ENCODE data around the gene NRROS.

NRROS gene

DNA sequence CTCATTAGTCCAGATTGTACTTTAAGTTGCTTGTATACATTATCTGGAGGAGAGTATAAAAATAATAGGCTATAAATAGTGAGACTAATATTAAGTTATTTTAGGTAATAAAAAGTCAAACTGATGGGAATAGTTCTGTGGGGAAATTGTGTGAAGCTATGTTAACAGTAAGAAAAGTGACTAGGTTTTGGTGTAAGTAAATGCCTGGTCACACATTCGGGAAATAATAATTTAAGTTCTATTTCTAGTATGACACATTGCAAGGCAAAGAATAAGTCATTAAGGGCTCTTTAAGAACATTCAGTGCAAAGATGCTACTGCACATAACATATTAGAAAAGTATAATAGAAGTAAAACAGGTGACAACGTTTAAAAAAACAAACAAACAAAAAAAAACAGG is 18.8 kb upstream of the NRROS start:
- Histone ChIP-seq H3K9ac (ENCODE audit: low read depth, low read length, poor library complexity, severe bottlenecking) (no peak overlapping the region), H3K27me3 (ENCODE audit: insufficient read depth, low read length, poor library complexity, severe bottlenecking) (no peaks in the 10 kb centered on the region), H3K9me3 (ENCODE audit: insufficient read depth, low read depth, low read length) (no peaks in the 10 kb centered on the region), H3K4me1 (ENCODE audit: insufficient read depth, low read length, poor library complexity, severe bottlenecking) (peaks cover 16% of the 10 kb centered on the region), H3F3A (ENCODE audit: low read depth) (no peaks in the 10 kb centered on the region), H3K4me3 (ENCODE audit: low read length, poor library complexity, severe bottlenecking) (no peak overlapping the region), H3K36me3 (ENCODE audit: insufficient read depth, low read length) (no peaks in the 10 kb centered on the region), H3K4me2 (ENCODE audit: low read depth, low read length, poor library complexity, severe bottlenecking) (no peak overlapping the region), H4K20me1 (ENCODE audit: insufficient read depth, low read length, poor library complexity, severe bottlenecking) (no peaks in the 10 kb centered on the region), H3K79me2 (ENCODE audit: insufficient read depth, low read length) (no peaks in the 10 kb centered on the region), H2AFZ (ENCODE audit: low read length) (no peak overlapping the region), H3K9me2 (replicated peaks; ENCODE audit: low read depth, low read length) (no peaks in the 10 kb centered on the region)
- TF ChIP-seq EZH2phosphoT487 (IDR thresholded peaks at IDR 0.05; ENCODE audit: borderline replicate concordance) = no peak
- TF ChIP-seq, protein P1, sequence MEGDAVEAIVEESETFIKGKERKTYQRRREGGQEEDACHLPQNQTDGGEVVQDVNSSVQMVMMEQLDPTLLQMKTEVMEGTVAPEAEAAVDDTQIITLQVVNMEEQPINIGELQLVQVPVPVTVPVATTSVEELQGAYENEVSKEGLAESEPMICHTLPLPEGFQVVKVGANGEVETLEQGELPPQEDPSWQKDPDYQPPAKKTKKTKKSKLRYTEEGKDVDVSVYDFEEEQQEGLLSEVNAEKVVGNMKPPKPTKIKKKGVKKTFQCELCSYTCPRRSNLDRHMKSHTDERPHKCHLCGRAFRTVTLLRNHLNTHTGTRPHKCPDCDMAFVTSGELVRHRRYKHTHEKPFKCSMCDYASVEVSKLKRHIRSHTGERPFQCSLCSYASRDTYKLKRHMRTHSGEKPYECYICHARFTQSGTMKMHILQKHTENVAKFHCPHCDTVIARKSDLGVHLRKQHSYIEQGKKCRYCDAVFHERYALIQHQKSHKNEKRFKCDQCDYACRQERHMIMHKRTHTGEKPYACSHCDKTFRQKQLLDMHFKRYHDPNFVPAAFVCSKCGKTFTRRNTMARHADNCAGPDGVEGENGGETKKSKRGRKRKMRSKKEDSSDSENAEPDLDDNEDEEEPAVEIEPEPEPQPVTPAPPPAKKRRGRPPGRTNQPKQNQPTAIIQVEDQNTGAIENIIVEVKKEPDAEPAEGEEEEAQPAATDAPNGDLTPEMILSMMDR (conservative IDR thresholded peaks at IDR 0.05; ENCODE audit: low read length) = no peak

DNA sequence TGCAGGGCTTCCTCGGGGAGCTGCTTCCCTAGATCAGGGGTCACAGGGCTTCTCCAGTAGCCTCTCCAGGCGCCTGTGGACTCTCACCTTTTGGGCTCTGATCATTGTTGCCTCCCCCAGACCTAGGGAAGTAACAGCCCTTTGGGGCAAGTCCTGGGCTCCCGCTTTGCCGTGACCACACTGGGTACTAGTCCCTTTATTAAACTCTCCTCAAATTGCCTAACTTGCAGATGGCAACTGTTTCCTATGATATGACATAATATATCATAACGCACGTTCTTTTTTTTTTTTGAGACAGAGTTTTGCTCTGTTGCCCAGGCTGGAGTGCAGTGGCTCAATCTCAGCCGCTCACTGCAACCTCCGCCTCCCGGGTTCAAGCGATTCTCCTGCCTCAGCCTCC is 17.9 kb upstream of the NRROS start:
- H3K4me2 ChIP-seq (ENCODE audit: low read depth, low read length, poor library complexity, severe bottlenecking) = no peak overlapping the region
- H3K36me3 ChIP-seq (ENCODE audit: insufficient read depth, low read length) = no peaks in the 10 kb centered on the region
- H3F3A ChIP-seq (ENCODE audit: low read depth) = no peaks in the 10 kb centered on the region
- no peaks in the 10 kb centered on the region for H3K79me2 ChIP-seq (ENCODE audit: insufficient read depth, low read length)
- no peak overlapping the region for H3K4me3 ChIP-seq (ENCODE audit: low read length, poor library complexity, severe bottlenecking)
- H4K20me1 ChIP-seq (ENCODE audit: insufficient read depth, low read length, poor library complexity, severe bottlenecking) = no peaks in the 10 kb centered on the region
- no peaks in the 10 kb centered on the region for H3K9me3 ChIP-seq (ENCODE audit: insufficient read depth, low read depth, low read length)
- no peaks in the 10 kb centered on the region for H3K9me2 ChIP-seq (replicated peaks; ENCODE audit: low read depth, low read length)
- H3K4me1 ChIP-seq (ENCODE audit: insufficient read depth, low read length, poor library complexity, severe bottlenecking) = peaks cover 16% of the 10 kb centered on the region
- H3K9ac ChIP-seq (ENCODE audit: low read depth, low read length, poor library complexity, severe bottlenecking) = no peak overlapping the region
- TF ChIP-seq EZH2phosphoT487 (IDR thresholded peaks at IDR 0.05; ENCODE audit: borderline replicate concordance) = no peak
- TF ChIP-seq, protein P1 (conservative IDR thresholded peaks at IDR 0.05; ENCODE audit: low read length) = no peak
- no peak overlapping the region for H2AFZ ChIP-seq (ENCODE audit: low read length)
- no peaks in the 10 kb centered on the region for H3K27me3 ChIP-seq (ENCODE audit: insufficient read depth, low read length, poor library complexity, severe bottlenecking)

DNA sequence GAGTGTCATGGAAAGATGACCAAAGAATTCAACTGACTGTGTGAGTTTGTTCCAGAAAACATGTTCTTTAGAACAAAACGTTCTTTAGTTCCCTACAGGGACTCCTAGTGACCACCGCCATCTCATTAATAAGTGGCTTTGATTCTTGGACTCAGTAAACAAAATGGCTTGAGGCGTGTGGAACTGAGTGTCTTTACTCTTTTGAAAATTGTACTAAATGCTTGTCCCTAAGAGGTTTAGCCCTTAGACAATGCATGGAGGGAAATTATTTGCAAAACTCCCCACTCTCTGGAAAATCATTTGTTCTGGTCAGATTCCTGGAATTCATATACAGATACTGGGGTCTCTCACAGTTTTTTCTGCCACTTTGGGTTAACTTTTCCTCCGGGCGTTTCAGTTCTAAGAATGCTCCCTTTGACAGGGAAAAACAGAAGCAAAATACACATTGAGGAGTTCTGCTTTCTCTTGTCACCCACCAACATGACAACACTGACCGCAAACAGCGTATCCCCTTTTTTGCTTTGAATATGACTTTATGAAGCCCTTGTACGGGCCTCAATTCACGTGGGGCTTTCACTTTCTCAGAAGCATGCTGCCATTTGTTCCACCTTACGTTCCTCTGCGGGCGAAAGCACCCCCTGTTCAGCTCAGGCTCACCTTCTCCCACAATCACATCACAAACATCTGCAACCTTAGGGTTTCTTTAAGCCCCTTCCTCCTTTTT is 15.3 kb upstream of the NRROS start:
- Histone ChIP-seq H3K79me2 (ENCODE audit: insufficient read depth, low read length) (peaks cover 6% of the 10 kb centered on the region; the same call in 1 of the 2 replicates), H3K4me2 (ENCODE audit: low read depth, low read length, poor library complexity, severe bottlenecking) (no peak overlapping the region), H3F3A (ENCODE audit: low read depth) (no peaks in the 10 kb centered on the region), H3K4me3 (ENCODE audit: low read length, poor library complexity, severe bottlenecking) (no peak overlapping the region), H3K36me3 (ENCODE audit: insufficient read depth, low read length) (no peaks in the 10 kb centered on the region), H3K9me2 (replicated peaks; ENCODE audit: low read depth, low read length) (no peaks in the 10 kb centered on the region), H3K27me3 (ENCODE audit: insufficient read depth, low read length, poor library complexity, severe bottlenecking) (no peaks in the 10 kb centered on the region), H4K20me1 (ENCODE audit: insufficient read depth, low read length, poor library complexity, severe bottlenecking) (no peaks in the 10 kb centered on the region), H3K4me1 (ENCODE audit: insufficient read depth, low read length, poor library complexity, severe bottlenecking) (peaks cover 18% of the 10 kb centered on the region), H2AFZ (ENCODE audit: low read length) (no peak overlapping the region), H3K9ac (ENCODE audit: low read depth, low read length, poor library complexity, severe bottlenecking) (no peak overlapping the region), H3K9me3 (ENCODE audit: insufficient read depth, low read depth, low read length) (no peaks in the 10 kb centered on the region)
- TF ChIP-seq EZH2phosphoT487 (IDR thresholded peaks at IDR 0.05; ENCODE audit: borderline replicate concordance) = no peak
- TF ChIP-seq, protein P1 (conservative IDR thresholded peaks at IDR 0.05; ENCODE audit: low read length) = no peak

Data from Loucy (cell line).